ENCODE results near the gene ICAM2. TPM values are rescaled to one million over a fixed set of nuclear protein-coding genes. Genes with fewer than 3 reads are reported as not detected.

ICAM2 gene
- total RNA-seq, 1 experiment from 2014 or later: 0.33 TPM

DNA sequence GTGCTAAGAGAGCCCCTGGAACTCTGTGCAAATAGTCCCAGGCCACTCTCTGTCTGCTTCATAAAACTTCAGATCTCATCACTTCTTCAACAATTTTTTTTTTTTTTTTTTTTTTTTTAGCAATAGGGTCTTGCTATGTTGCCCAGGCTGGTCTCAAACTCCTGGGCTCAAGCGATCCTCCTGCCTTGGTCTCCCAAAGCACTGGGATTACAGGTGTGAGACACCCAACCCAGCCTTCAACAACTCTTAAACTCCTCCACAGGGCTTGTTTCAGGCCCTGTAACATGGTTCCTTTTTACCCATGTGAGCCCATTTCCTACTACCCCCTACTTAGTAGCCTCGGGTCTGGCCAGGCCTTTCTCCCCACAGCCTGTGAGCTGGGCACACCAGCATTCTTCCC is 39.3 kb upstream of the ICAM2 start:
- TF ChIP-seq, protein P1, sequence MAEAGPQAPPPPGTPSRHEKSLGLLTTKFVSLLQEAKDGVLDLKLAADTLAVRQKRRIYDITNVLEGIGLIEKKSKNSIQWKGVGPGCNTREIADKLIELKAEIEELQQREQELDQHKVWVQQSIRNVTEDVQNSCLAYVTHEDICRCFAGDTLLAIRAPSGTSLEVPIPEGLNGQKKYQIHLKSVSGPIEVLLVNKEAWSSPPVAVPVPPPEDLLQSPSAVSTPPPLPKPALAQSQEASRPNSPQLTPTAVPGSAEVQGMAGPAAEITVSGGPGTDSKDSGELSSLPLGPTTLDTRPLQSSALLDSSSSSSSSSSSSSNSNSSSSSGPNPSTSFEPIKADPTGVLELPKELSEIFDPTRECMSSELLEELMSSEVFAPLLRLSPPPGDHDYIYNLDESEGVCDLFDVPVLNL (CRISPR knock-in tag; IDR thresholded peaks at IDR 0.05; ENCODE audit: borderline replicate concordance, low read depth): no peak
- TF ChIP-seq, protein P2, sequence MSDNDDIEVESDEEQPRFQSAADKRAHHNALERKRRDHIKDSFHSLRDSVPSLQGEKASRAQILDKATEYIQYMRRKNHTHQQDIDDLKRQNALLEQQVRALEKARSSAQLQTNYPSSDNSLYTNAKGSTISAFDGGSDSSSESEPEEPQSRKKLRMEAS (CRISPR knock-in tag; IDR thresholded peaks at IDR 0.05): no peak
- TF ChIP-seq, protein P3, sequence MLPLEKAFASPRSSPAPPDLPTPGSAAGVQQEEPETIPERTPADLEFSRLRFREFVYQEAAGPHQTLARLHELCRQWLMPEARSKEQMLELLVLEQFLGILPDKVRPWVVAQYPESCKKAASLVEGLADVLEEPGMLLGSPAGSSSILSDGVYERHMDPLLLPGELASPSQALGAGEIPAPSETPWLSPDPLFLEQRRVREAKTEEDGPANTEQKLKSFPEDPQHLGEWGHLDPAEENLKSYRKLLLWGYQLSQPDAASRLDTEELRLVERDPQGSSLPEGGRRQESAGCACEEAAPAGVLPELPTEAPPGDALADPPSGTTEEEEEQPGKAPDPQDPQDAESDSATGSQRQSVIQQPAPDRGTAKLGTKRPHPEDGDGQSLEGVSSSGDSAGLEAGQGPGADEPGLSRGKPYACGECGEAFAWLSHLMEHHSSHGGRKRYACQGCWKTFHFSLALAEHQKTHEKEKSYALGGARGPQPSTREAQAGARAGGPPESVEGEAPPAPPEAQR (CRISPR knock-in tag; IDR thresholded peaks at IDR 0.05): no peak
- TF ChIP-seq, protein P4, sequence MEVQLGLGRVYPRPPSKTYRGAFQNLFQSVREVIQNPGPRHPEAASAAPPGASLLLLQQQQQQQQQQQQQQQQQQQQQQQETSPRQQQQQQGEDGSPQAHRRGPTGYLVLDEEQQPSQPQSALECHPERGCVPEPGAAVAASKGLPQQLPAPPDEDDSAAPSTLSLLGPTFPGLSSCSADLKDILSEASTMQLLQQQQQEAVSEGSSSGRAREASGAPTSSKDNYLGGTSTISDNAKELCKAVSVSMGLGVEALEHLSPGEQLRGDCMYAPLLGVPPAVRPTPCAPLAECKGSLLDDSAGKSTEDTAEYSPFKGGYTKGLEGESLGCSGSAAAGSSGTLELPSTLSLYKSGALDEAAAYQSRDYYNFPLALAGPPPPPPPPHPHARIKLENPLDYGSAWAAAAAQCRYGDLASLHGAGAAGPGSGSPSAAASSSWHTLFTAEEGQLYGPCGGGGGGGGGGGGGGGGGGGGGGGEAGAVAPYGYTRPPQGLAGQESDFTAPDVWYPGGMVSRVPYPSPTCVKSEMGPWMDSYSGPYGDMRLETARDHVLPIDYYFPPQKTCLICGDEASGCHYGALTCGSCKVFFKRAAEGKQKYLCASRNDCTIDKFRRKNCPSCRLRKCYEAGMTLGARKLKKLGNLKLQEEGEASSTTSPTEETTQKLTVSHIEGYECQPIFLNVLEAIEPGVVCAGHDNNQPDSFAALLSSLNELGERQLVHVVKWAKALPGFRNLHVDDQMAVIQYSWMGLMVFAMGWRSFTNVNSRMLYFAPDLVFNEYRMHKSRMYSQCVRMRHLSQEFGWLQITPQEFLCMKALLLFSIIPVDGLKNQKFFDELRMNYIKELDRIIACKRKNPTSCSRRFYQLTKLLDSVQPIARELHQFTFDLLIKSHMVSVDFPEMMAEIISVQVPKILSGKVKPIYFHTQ (CRISPR knock-in tag; IDR thresholded peaks at IDR 0.05): no peak
- TF ChIP-seq, protein P5, sequence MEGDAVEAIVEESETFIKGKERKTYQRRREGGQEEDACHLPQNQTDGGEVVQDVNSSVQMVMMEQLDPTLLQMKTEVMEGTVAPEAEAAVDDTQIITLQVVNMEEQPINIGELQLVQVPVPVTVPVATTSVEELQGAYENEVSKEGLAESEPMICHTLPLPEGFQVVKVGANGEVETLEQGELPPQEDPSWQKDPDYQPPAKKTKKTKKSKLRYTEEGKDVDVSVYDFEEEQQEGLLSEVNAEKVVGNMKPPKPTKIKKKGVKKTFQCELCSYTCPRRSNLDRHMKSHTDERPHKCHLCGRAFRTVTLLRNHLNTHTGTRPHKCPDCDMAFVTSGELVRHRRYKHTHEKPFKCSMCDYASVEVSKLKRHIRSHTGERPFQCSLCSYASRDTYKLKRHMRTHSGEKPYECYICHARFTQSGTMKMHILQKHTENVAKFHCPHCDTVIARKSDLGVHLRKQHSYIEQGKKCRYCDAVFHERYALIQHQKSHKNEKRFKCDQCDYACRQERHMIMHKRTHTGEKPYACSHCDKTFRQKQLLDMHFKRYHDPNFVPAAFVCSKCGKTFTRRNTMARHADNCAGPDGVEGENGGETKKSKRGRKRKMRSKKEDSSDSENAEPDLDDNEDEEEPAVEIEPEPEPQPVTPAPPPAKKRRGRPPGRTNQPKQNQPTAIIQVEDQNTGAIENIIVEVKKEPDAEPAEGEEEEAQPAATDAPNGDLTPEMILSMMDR (IDR thresholded peaks at IDR 0.05): no peak
- TF ChIP-seq ZNF138 (CRISPR knock-in tag; conservative IDR thresholded peaks at IDR 0.05) (no peak), FOXP1 (CRISPR knock-in tag; IDR thresholded peaks at IDR 0.05; ENCODE audit: borderline replicate concordance) (no peak), ESRRA (CRISPR knock-in tag; IDR thresholded peaks at IDR 0.05; ENCODE audit: borderline replicate concordance) (no peak), NR1H2 (CRISPR knock-in tag; IDR thresholded peaks at IDR 0.05) (no peak), TEAD4 (CRISPR knock-in tag; IDR thresholded peaks at IDR 0.05) (no peak), HMGA2 (CRISPR knock-in tag; IDR thresholded peaks at IDR 0.05) (no peak), ATF1 (CRISPR knock-in tag; IDR thresholded peaks at IDR 0.05) (no peak)
- Mint-ChIP-seq H3K9me3 (no peaks in the 10 kb centered on the region), H3K27ac (no peak overlapping the region), H3K36me3 (no peaks in the 10 kb centered on the region; the same call in 1 of the 2 replicates), H3K4me1 (peaks cover 27% of the 10 kb centered on the region), H3K4me3 (no peak overlapping the region), H3K27me3 (ENCODE audit: low read depth) (no peaks in the 10 kb centered on the region)
- POLR2A ChIA-PET: no interaction called here
- CTCF ChIA-PET: interaction anchor here (0.9 to 8.0 kb wide), 3 partner anchors 23 to 113 kb away, joined by 4 to 364 read pairs (median 6); partner anchors contain the start of gene ERN1
- DNase-seq (ENCODE audit: low spot score) (no peak), ATAC-seq (no peak)

DNA sequence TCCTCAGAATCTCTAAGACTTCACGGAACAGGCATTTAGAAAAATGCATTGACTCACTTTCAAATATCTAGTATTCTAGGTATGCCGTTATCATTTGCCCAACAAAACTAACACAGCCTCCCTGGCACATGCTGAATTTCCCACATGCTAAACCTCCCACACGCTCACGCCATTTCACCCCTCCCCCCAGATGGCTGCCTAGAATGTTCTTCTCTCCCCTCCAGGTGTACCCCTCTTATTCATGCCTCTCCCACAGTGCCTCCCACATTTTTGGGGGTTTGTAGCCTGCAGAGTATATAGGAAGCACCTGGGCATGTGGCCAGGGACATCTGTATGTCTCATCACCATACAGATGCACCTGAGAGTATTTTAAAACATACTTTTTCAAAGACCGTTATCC is 38.2 kb upstream of the ICAM2 start:
- ATAC-seq: no peak
- POLR2A ChIA-PET: no interaction called here
- no peaks in the 10 kb centered on the region for H3K27me3 Mint-ChIP-seq (ENCODE audit: low read depth)
- H3K27ac Mint-ChIP-seq: no peak overlapping the region
- CTCF ChIA-PET: interaction anchor here (8.0 kb wide), 1 partner anchor 74 kb away, joined by 364 read pairs; the partner anchor contains the start of gene ERN1
- no peak overlapping the region for H3K4me3 Mint-ChIP-seq
- no peaks in the 10 kb centered on the region for H3K9me3 Mint-ChIP-seq
- no peak for DNase-seq (ENCODE audit: low spot score)
- H3K4me1 Mint-ChIP-seq: peaks cover 21% of the 10 kb centered on the region
- H3K36me3 Mint-ChIP-seq: no peaks in the 10 kb centered on the region; the same call in 1 of the 2 replicates
- TF ChIP-seq, protein P3 (CRISPR knock-in tag; IDR thresholded peaks at IDR 0.05): no peak
- TF ChIP-seq HMGA2 (CRISPR knock-in tag; IDR thresholded peaks at IDR 0.05) (no peak), JUN (CRISPR knock-in tag; IDR thresholded peaks at IDR 0.05) (no peak), FOXP1 (CRISPR knock-in tag; IDR thresholded peaks at IDR 0.05; ENCODE audit: borderline replicate concordance) (no peak)
- TF ChIP-seq, protein P6, sequence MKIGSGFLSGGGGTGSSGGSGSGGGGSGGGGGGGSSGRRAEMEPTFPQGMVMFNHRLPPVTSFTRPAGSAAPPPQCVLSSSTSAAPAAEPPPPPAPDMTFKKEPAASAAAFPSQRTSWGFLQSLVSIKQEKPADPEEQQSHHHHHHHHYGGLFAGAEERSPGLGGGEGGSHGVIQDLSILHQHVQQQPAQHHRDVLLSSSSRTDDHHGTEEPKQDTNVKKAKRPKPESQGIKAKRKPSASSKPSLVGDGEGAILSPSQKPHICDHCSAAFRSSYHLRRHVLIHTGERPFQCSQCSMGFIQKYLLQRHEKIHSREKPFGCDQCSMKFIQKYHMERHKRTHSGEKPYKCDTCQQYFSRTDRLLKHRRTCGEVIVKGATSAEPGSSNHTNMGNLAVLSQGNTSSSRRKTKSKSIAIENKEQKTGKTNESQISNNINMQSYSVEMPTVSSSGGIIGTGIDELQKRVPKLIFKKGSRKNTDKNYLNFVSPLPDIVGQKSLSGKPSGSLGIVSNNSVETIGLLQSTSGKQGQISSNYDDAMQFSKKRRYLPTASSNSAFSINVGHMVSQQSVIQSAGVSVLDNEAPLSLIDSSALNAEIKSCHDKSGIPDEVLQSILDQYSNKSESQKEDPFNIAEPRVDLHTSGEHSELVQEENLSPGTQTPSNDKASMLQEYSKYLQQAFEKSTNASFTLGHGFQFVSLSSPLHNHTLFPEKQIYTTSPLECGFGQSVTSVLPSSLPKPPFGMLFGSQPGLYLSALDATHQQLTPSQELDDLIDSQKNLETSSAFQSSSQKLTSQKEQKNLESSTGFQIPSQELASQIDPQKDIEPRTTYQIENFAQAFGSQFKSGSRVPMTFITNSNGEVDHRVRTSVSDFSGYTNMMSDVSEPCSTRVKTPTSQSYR (CRISPR knock-in tag; IDR thresholded peaks at IDR 0.05): no peak
- TF ChIP-seq, protein P7, sequence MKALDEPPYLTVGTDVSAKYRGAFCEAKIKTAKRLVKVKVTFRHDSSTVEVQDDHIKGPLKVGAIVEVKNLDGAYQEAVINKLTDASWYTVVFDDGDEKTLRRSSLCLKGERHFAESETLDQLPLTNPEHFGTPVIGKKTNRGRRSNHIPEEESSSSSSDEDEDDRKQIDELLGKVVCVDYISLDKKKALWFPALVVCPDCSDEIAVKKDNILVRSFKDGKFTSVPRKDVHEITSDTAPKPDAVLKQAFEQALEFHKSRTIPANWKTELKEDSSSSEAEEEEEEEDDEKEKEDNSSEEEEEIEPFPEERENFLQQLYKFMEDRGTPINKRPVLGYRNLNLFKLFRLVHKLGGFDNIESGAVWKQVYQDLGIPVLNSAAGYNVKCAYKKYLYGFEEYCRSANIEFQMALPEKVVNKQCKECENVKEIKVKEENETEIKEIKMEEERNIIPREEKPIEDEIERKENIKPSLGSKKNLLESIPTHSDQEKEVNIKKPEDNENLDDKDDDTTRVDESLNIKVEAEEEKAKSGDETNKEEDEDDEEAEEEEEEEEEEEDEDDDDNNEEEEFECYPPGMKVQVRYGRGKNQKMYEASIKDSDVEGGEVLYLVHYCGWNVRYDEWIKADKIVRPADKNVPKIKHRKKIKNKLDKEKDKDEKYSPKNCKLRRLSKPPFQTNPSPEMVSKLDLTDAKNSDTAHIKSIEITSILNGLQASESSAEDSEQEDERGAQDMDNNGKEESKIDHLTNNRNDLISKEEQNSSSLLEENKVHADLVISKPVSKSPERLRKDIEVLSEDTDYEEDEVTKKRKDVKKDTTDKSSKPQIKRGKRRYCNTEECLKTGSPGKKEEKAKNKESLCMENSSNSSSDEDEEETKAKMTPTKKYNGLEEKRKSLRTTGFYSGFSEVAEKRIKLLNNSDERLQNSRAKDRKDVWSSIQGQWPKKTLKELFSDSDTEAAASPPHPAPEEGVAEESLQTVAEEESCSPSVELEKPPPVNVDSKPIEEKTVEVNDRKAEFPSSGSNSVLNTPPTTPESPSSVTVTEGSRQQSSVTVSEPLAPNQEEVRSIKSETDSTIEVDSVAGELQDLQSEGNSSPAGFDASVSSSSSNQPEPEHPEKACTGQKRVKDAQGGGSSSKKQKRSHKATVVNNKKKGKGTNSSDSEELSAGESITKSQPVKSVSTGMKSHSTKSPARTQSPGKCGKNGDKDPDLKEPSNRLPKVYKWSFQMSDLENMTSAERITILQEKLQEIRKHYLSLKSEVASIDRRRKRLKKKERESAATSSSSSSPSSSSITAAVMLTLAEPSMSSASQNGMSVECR (CRISPR knock-in tag; IDR thresholded peaks at IDR 0.05; ENCODE audit: borderline replicate concordance): no peak
- TF ChIP-seq, protein P8, sequence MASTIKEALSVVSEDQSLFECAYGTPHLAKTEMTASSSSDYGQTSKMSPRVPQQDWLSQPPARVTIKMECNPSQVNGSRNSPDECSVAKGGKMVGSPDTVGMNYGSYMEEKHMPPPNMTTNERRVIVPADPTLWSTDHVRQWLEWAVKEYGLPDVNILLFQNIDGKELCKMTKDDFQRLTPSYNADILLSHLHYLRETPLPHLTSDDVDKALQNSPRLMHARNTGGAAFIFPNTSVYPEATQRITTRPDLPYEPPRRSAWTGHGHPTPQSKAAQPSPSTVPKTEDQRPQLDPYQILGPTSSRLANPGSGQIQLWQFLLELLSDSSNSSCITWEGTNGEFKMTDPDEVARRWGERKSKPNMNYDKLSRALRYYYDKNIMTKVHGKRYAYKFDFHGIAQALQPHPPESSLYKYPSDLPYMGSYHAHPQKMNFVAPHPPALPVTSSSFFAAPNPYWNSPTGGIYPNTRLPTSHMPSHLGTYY (CRISPR knock-in tag; IDR thresholded peaks at IDR 0.05): no peak
